GM12878 (cell line): ENCODE measurements around the gene CD84. TPM values are rescaled to one million over a fixed set of nuclear protein-coding genes. Genes with fewer than 3 reads are reported as not detected.

Experiments used
- ATF2 ChIP-seq: IDR thresholded peaks from 2 replicates; pipeline ENCODE4 v1.6.1; 2012; ENCODE audit warnings: low read length, inconsistent platforms
- CEBPB ChIP-seq, 2 experiments: fragments of 150-350 bp in 1 of 2; IDR thresholded peaks; 2 replicates each; pipeline ENCODE4 v1.6.1; 2012 to 2014; ENCODE audit warnings: low read depth in 2 of 2, low read length in 2 of 2, borderline replicate concordance in 1 of 2, inconsistent platforms in 1 of 2
- CTCF ChIP-seq, 3 experiments: IDR thresholded peaks in 2 of 3; conservative IDR thresholded peaks in 1 of 3; 2 replicates each; pipeline ENCODE4 v1.5.1; 2011; ENCODE audit warnings: low read depth in 3 of 3, low read length in 3 of 3, mild to moderate bottlenecking in 3 of 3, control low read depth in 2 of 3, moderate library complexity in 2 of 3, inconsistent platforms in 1 of 3, mixed read lengths in 1 of 3; ENCODE audit not compliant: control insufficient read depth in 2 of 3, insufficient read depth in 1 of 3; ENCODE audit errors: extremely low read depth in 1 of 3
- E2F8 ChIP-seq: fragments of 450-650 bp; IDR thresholded peaks from 2 replicates; pipeline ENCODE4 v1.6.1; 2018; ENCODE audit warnings: mild to moderate bottlenecking, low read depth, moderate library complexity; ENCODE audit not compliant: partially characterized antibody
- ETV6 ChIP-seq, 2 experiments: fragments of 450-650 bp in 1 of 2; IDR thresholded peaks in 1 of 2; conservative IDR thresholded peaks in 1 of 2; 2 replicates each; pipeline ENCODE4 v1.6.1; 2014; ENCODE audit warnings: antibody characterized with exemption in 1 of 2, borderline replicate concordance in 1 of 2, low read depth in 1 of 2, mild to moderate bottlenecking in 1 of 2, moderate library complexity in 1 of 2
- EZH2 ChIP-seq: IDR thresholded peaks from 2 replicates; pipeline ENCODE4 v1.6.1; 2012; ENCODE audit warnings: low read depth, mild to moderate bottlenecking, control low read depth, inconsistent platforms, low read length, borderline replicate concordance; ENCODE audit not compliant: control insufficient read depth
- FOXK2 ChIP-seq: fragments of 450-650 bp; IDR thresholded peaks from 2 replicates; pipeline ENCODE4 v1.6.1; 2017; ENCODE audit warnings: mild to moderate bottlenecking, moderate library complexity
- HDGF ChIP-seq: fragments of 450-650 bp; IDR thresholded peaks from 2 replicates; pipeline ENCODE4 v1.6.1; 2016; ENCODE audit warnings: antibody characterized with exemption
- HSF1 ChIP-seq: fragments of 150-350 bp; IDR thresholded peaks from 2 replicates; pipeline ENCODE4 v1.6.1; 2014; ENCODE audit warnings: mild to moderate bottlenecking, low read depth, low read length
- MTA2 ChIP-seq: fragments of 450-650 bp; IDR thresholded peaks from 2 replicates; pipeline ENCODE4 v1.6.1; 2016; ENCODE audit warnings: low read depth, mild to moderate bottlenecking, moderate library complexity
- MYC ChIP-seq: IDR thresholded peaks from 2 replicates; pipeline ENCODE4 v1.6.1; 2011; ENCODE audit warnings: mild to moderate bottlenecking, low read length, moderate library complexity, inconsistent platforms; ENCODE audit not compliant: insufficient read depth, insufficient replicate concordance, insufficient read length, severe bottlenecking
- NR2C2 ChIP-seq: IDR thresholded peaks from 2 replicates; pipeline ENCODE4 v1.6.1; 2011; ENCODE audit warnings: borderline replicate concordance, low read depth; ENCODE audit not compliant: control insufficient read depth, insufficient read length
- NR2F1 ChIP-seq: fragments of 450-650 bp; conservative IDR thresholded peaks from 2 replicates; pipeline ENCODE4 v1.6.1; 2017; ENCODE audit warnings: mild to moderate bottlenecking
- PML ChIP-seq: IDR thresholded peaks from 2 replicates; pipeline ENCODE4 v1.6.1; 2012; ENCODE audit warnings: low read length, inconsistent platforms
- POLR2A ChIP-seq: IDR thresholded peaks from 2 replicates; pipeline ENCODE4 v1.6.1; 2011; ENCODE audit warnings: low read depth, mild to moderate bottlenecking, low read length
- YY1 ChIP-seq: IDR thresholded peaks from 2 replicates; pipeline ENCODE4 v1.6.1; 2011; ENCODE audit warnings: low read depth, mild to moderate bottlenecking, low read length
- ZNF217 ChIP-seq: fragments of 450-650 bp; IDR thresholded peaks from 2 replicates; pipeline ENCODE4 v1.6.1; 2017; ENCODE audit warnings: antibody characterized with exemption, mild to moderate bottlenecking
- ZNF24 ChIP-seq: fragments of 450-650 bp; IDR thresholded peaks from 2 replicates; pipeline ENCODE4 v1.6.1; 2017; ENCODE audit warnings: antibody characterized with exemption, mild to moderate bottlenecking
- polyA plus RNA-seq, 11 experiments: library from polyadenylated mRNA; depleted of rRNA in 4 of 11; unstranded in 6 of 11; stranded (reverse) in 5 of 11; fragments of >200 nt; fragmentation: Nextera tagmentation in 4 of 11; fragmentation: Illumina TruSeq in 1 of 11; extraction: Ambion mirVana in 4 of 11; extraction: Trizol in 1 of 11; gene quantifications; 1 replicate in 1 of 11; 2 replicates in 10 of 11; pipeline versions ENCODE4 v1.2.1 to v1.2.3, GENCODE V29; 2011 to 2016; ENCODE audit warnings: inconsistent platforms in 2 of 11, missing spikeins in 2 of 11, low read depth in 1 of 11
- total RNA-seq, 4 experiments: library from RNA; depleted of rRNA in 3 of 4; stranded (reverse); fragments of >200 nt in 3 of 4; fragmentation: Illumina TruSeq in 1 of 4; extraction: Trizol in 1 of 4; gene quantifications; 2 replicates each; pipeline versions ENCODE4 v1.2.1 to v1.2.3, GENCODE V29; 2013 to 2021

Gene CD84
- total and polyA plus RNA-seq, 10 of the 15 experiments (the other 5 are each of a cell fraction or from before 2014, with no cell fraction given): 3.4 to 20.3 (median 11.7) TPM

- no peak for TF ChIP-seq ATF2
- peak; percentile 43; the same call in 1 of the 2 replicates for TF ChIP-seq NR2F1
- no peak for TF ChIP-seq HSF1
- peak in 1 of 2 experiments; percentile 51; a peak in 1 of 4 replicates for TF ChIP-seq ETV6 (conservative IDR thresholded peaks at IDR 0.05 in 1 of 2, IDR thresholded peaks at IDR 0.05 in 1 of 2; ENCODE audit: borderline replicate concordance in 1 of 2, low read depth in 1 of 2)
- no peak for TF ChIP-seq E2F8
- TF ChIP-seq CTCF (IDR thresholded peaks at IDR 0.05 in 2 of 3, conservative IDR thresholded peaks at IDR 0.05 in 1 of 3; ENCODE audit: control insufficient read depth in 2 of 3, extremely low read depth in 1 of 3, insufficient read depth in 1 of 3, low read depth in 3 of 3, low read length in 3 of 3): no peak
- peak; percentile 58 for TF ChIP-seq POLR2A
- no peak for TF ChIP-seq CEBPB (IDR thresholded peaks at IDR 0.05; ENCODE audit: borderline replicate concordance in 1 of 2, low read depth in 2 of 2, low read length in 2 of 2)
- no peak for TF ChIP-seq MYC
- no peak for TF ChIP-seq EZH2
- TF ChIP-seq ZNF24: peak; percentile 61; the same call in 1 of the 2 replicates
- no peak for TF ChIP-seq NR2C2
- TF ChIP-seq HDGF: peak; percentile 32; the same call in 1 of the 2 replicates
- no peak for TF ChIP-seq FOXK2
- TF ChIP-seq PML: no peak
- TF ChIP-seq YY1: peak; percentile 82
- TF ChIP-seq MTA2: peak; percentile 58; the same call in 1 of the 2 replicates
- TF ChIP-seq ZNF217: no peak
Measured at GRCh38 chr1:160548960-160549664, 30.2 kb downstream of the CD84 start (continued).
